HG03025 (cell line): ENCODE data around the gene SLC10A7.

Source experiments
- ATAC-seq: cut with Tn5 transposase; IDR thresholded peaks from one replicate; pipeline ENCODE4 v1.9.1; 2021; ENCODE audit warnings: mild to moderate bottlenecking, moderate library complexity; ENCODE audit not compliant: unreplicated experiment, low FRiP score

Gene SLC10A7, protein sequence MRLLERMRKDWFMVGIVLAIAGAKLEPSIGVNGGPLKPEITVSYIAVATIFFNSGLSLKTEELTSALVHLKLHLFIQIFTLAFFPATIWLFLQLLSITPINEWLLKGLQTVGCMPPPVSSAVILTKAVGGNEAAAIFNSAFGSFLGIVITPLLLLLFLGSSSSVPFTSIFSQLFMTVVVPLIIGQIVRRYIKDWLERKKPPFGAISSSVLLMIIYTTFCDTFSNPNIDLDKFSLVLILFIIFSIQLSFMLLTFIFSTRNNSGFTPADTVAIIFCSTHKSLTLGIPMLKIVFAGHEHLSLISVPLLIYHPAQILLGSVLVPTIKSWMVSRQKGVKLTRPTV

DNA sequence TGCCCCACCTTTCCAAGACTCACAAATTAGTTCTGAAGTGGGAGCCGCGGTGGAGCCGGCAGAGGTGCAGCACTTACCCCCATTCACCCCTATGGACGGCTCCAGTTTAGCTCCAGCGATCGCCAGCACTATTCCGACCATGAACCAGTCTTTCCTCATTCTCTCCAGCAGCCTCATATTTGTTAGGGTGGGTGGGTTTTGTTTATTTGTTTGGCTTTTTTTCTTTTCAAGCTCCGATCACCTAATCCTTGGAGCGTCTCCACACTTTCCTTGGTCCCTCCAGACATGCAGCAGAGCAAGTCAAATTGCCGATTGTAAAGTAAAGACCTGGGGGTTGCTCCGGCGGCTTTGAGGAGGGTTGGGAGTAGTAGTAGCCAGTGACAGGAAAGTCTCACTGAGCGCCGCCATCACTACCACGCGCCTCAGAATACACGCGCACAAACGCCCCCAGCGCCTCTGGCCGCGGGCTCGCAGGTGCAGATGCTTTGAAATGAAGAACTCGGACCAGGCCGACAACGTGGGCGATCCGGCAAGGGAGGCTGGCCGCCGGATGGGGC is at the start of gene SLC10A7:
SLC10A7 (minus strand) TSS at position 400 of the 557 bp plus-strand sequence; CDS start at position 177, 223 bp downstream.
- peak; percentile 93 for ATAC-seq

DNA sequence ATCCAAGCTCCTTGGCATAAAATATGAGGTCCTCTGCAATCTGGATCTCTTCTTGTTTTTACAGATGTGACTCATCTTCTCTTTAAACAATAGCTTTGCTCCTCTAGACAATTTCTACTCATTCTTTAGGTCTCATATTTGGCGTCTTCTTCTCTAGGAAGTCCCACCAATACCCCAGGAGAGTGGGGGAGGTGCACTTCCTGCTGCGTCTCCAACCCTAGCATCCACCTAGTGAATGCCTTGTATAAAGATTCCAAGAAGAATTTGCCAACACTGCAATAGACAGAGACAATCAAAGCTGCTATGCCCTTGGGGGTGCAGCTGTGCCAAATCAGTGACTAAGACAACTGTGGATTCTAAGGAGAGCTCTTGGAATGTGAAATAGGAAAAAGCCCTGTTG is 45.7 kb upstream of the SLC10A7 start:
- ATAC-seq = no peak

DNA sequence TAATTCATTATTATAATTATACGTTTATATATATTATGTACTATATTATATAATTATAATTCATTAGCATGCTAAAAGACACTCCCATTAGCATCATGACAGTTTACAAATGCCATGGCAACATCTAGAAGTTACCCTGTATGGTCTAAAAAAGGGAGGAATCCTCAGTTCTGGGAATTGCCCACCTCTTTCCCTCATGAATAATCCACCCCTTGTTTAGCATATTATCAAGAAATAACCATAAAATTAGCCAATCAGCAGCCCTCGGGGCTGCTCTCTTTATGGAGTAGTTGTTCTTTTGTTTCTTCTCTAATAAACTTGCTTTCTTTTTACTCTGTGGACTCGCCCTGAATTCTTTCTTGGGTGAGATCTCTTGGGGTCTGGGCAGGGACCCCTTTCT is 42.8 kb upstream of the SLC10A7 start:
- ATAC-seq = no peak

DNA sequence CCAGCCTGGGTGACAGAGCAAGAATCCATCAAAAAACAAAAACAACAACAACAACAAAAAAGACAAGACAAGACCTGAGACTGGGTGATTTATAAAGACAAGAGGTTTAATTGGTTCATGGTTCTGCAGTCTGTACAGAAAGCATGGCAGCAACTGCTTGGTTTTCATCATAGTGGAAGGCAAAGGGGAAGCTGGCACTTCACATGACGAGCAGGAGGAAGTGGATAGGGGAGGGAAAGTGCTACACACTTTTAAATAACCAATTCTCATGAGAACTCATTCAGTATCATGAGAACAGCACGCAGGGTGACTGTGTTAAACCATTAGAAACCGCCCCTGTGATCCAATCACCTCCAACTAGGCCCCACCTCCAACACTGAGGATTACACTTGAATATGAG is 28.4 kb upstream of the SLC10A7 start:
- ATAC-seq = no peak

DNA sequence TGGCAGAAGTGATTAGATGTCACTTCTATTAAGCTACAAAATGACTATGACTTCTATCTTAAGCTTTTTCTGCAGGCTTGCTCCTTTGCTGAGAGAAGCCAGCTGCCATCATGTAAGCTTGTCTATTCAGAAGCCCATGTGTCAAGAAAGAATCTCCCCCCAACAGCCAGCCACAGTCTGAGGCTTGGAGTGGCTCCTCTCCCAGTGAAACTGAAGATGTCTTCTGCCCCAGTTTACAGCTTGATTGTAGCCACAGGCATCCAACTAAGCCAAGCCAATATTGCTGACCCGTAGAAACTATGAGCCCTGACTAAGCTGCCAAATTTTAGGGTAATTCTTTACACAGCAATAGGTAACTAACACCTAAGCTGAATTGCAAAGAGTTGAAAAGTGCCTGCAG is 26.7 kb upstream of the SLC10A7 start:
- no peak for ATAC-seq

DNA sequence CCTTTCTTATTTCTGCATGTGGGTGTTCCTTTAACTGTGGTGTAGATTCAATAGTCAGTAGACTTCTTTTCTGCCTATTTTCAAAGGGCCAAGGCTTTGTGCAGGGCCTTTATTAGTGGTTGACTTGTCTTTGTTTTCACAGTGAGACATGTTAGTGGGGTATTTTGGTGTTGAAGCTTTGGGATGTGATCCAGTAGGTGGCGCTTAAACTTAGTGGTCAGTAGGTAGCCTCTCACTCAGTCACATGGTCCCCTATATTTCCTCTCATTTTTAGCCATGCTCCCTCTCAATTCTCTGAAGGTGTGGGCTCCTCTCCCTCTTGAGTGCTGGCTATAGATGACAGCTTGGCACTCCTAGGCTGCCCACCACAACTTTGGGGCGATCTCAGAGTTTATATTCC is 23.4 kb upstream of the SLC10A7 start:
- ATAC-seq = no peak

GRCh38 chr4:146534178-146534577 is 12.4 kb upstream of the SLC10A7 start:
- ATAC-seq = no peak

DNA sequence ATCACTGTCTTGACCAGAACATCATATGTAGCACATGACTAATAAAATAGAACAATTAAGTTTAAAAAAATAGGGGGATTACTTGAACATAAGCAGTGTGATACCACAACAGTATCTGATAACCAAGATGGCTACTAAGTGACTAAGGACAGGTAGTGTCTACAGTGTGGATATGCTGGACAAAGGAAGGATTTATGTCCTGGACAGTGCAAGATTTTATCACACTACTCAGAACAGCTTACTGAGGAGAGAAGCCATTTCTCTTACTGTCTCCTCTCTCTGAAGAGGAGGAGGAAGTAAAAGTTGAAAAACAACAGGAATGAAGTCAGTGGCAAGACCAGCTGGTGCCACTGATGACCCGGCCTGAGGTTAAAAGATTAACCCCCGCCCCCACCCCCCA is 4.0 kb upstream of the SLC10A7 start:
- ATAC-seq = no peak

DNA sequence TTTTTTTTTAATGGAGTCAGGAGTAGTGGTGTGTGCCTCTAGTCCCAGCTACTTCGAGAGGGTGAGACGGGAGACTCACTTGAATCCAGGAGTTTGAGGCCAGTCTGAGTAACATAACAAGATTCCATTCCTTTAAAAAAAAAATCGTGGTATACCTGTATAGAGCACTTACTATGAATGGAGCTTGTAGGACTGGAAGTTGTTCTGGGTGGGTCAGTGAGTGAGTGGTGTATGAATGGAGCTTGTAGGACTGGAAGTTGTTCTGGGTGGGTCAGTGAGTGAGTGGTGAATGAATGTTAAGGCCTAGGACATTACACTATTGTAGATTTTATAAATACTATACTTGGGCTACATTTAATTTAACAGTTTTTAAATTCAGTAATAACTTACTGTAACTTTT is 2.9 kb upstream of the SLC10A7 start:
- ATAC-seq = no peak

DNA sequence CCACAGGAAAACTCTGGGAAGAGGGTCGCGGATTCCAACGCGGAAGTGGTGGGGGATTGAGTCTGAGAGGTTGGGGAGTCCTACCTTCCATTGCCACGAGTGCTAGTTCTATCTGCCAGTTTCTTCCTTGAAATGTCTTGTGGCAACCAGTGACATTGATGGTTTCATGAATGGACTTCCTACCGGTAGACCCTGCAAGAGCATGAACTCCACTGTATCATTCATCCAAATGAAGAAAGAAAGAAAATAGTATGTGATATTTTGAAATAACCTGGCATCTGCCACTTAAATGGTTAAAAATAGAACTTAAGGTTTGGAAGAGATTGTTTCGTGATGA is 1.1 kb upstream of the SLC10A7 start:
- ATAC-seq = peak; percentile 11

DNA sequence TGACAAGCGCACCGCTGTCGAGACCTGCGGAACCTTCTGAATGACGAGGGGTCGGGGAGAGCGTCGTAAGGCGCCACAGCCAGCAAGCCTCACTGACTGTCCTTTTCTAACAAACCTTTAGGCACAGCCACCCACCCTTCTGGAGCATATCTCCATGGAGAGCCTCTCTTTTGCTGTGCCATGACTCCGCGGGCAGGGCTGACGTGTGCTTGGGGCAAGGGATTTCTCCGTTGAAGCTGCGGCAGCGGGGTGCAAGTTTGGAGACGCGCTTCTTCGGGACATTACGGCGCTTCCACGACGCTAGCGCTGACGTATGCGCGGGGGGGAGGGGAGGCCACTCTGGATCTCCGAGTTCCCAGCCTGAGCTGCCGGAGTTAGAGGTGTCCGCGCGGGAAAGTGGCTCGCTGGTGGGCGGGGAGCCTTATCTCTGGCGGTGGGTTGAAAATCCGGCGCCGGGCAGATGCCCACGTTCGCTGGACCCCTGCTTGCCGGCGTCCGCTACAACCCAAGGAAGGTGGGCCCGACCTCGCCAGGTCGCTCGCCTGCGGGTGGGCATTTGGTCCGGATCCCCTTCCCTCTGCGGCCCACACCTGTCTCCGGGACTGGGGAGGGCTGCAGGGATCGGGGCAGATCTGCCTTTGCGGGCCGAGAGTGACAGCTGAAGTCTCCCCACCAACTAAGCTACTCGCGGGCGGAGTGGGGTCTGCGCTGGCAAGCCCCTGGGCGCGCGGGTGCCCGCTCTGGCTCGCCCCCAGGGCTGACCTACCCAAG is 543 bp upstream of the SLC10A7 start:
- ATAC-seq = peak; percentile 89

GRCh38 chr4:146520896-146521540 is 722 bp downstream of the SLC10A7 start:
- no peak for ATAC-seq

DNA sequence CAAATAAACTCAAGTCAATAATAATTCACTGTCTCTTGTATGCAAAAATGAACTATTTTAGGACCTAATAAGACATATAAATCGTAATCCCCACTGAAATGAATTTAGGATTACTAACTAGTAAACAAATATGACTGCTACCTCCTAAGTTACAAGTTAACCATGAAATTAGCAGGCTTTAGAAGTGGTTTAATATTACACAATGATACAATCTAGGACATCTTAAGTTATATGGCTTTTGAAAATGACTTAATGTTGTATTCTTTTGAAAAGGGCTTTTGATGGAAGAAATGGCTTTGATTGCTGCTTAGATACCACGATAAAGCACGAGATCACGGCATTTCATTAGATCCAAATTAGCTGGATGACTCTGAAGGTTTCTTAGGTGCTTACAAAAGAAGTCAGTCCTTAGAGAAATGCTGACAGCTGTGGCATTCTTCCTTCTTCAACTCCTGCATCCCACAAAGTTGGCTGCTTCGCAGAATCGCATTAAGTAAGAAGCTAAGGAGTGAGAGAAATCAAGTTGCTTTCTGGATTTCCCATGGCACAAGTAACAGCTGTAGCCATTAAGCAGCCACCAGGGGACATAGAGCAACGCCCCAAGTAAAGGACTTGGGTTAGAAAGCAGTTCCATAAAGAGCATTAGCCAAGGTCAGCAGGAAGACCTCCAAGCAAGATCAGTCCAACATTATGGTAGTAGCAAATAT is 6.9 kb downstream of the SLC10A7 start:
- ATAC-seq = no peak

DNA sequence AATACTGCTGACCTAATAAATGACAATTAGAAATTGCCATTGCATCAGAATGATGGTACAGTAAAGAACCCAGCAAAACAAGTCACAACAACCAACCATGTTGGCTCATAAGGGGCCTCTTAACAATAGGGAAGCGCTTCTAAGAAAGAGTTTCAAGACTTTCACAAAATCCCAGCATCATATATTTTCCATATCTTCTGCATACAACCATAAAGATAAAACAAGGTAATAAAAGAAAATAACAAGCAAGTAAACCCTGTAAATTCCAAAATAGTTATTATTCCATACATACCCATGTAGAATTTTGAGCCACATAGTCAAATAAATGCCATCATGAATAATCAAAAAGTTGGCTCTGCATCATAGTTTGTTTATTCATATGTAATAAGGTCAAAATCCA is 8.2 kb downstream of the SLC10A7 start:
- no peak for ATAC-seq

- ATAC-seq = no peak
Measured at GRCh38 chr4:146511381-146511780, 10.4 kb downstream of the SLC10A7 start.

DNA sequence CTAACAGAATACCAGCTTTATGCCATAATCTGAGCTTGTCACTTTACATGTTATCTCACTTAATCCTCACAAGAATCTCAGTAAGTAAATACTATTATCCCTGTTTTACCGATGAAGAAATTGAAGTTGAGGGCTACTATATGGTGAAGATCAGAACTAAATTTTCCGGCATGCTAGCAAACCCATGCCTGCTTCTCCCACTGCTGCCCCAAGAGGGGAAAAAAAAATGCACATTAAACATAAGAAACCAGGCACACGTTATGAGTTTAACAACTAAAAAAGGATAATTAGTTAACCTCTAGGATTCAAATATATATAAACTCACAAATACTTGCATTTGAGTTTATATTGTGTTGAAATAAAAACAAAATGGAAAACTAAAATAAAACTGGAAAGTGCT is 10.8 kb downstream of the SLC10A7 start:
- no peak for ATAC-seq

GRCh38 chr4:146508229-146508939 is 13.4 kb downstream of the SLC10A7 start:
- no peak for ATAC-seq

DNA sequence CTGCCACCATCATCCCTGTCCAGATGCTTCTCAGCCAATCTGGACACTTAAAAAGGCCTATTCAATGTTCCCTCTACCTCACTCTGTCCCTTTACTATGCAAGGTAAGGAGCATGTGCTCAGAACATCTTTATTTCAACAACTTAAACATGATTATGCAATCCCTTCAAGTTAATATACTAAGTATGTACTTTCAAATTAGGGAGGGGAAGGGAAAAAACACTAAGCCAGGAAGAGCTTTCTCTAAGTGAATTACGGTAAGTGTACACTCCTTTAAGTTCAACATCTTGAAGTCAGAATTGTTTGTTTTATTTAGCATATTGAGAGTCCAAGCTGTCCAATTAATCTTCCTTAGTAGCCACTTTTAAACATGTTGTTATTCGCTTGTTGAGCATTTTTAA is 14.1 kb downstream of the SLC10A7 start:
- ATAC-seq = no peak

- no peak for ATAC-seq
Measured at GRCh38 chr4:146506272-146506671, 15.5 kb downstream of the SLC10A7 start.

GRCh38 chr4:146500216-146500615 is 21.5 kb downstream of the SLC10A7 start:
- ATAC-seq = no peak
